ACC112 (cell line): ENCODE results near the gene ZNF85.
A peak's percentile ranks its signal among the peaks of the same experiment; 100 is the strongest.
"Not testable (repeated sequence)": the region's sequence is repeated elsewhere in the genome, so short reads cannot be mapped to it uniquely, and the experiment has no call there.

Experiments used
- H2AFZ ChIP-seq: fragments of 200-600 bp; sonication (generic); one replicate; pipeline ENCODE4 v1.6.0; 2017; ENCODE audit warnings: antibody characterized with exemption, low read length; ENCODE audit not compliant: unreplicated experiment
- H3K27ac ChIP-seq: fragments of 200-600 bp; sonication (generic); 2 replicates; pipeline ENCODE4 v1.5.1; 2014; ENCODE audit warnings: low read depth, mild to moderate bottlenecking, antibody characterized with exemption, low read length, moderate library complexity
- H3K27me3 ChIP-seq: fragments of 200-600 bp; sonication (generic); 2 replicates; pipeline ENCODE4 v1.6.1; 2014; ENCODE audit warnings: mild to moderate bottlenecking, antibody characterized with exemption, low read length, moderate library complexity, mixed read lengths; ENCODE audit not compliant: insufficient read depth
- H3K36me3 ChIP-seq: fragments of 200-600 bp; sonication (generic); 2 replicates; pipeline ENCODE4 v1.6.1; 2016; ENCODE audit warnings: mild to moderate bottlenecking, antibody characterized with exemption, low read length, moderate library complexity, mixed read lengths; ENCODE audit not compliant: insufficient read depth
- H3K4me1 ChIP-seq: fragments of 200-600 bp; sonication (generic); one replicate; pipeline ENCODE4 v1.6.1; 2016; ENCODE audit warnings: low read length, mixed read lengths; ENCODE audit not compliant: insufficient read depth, unreplicated experiment, control insufficient read depth
- H3K4me3 ChIP-seq: fragments of 200-600 bp; sonication (generic); 2 replicates; pipeline ENCODE4 v1.5.1; 2014; ENCODE audit warnings: mild to moderate bottlenecking, low read depth, low read length
- H3K79me2 ChIP-seq: fragments of 200-600 bp; sonication (generic); one replicate; pipeline ENCODE4 v1.6.0; 2016; ENCODE audit warnings: low read length; ENCODE audit not compliant: control insufficient read depth, unreplicated experiment, insufficient read depth

Gene ZNF85

GRCh38 chr19:20969898-20970297 lies 46.8 kb downstream of the ZNF85 start:
- H3K36me3 ChIP-seq, result no peaks in the 10 kb centered on the region
- H3K27ac ChIP-seq, result no peak overlapping the region
- H2AFZ ChIP-seq, result no peak overlapping the region

GRCh38 chr19:20992788-20993187 lies 69.7 kb downstream of the ZNF85 start:
- H3K79me2 ChIP-seq, H3K36me3 ChIP-seq, H3K27me3 ChIP-seq, H3K4me3 ChIP-seq, H3K4me1 ChIP-seq, H2AFZ ChIP-seq, H3K27ac ChIP-seq: not testable (repeated sequence)

More at GRCh38 chr19:20969898-20970297, 46.8 kb downstream of the ZNF85 start:
- H3K4me1 ChIP-seq, result no peaks in the 10 kb centered on the region
- no peak overlapping the region for H3K4me3 ChIP-seq
- H3K79me2 ChIP-seq, result no peaks in the 10 kb centered on the region
- H3K27me3 ChIP-seq, result no peaks in the 10 kb centered on the region

- H3K4me1 ChIP-seq, result no peaks in the 10 kb centered on the region
- H3K79me2 ChIP-seq, result no peaks in the 10 kb centered on the region
- H3K36me3 ChIP-seq, result no peaks in the 10 kb centered on the region
- H3K4me3 ChIP-seq, result peak overlapping the region; percentile 78
- no peaks in the 10 kb centered on the region for H3K27me3 ChIP-seq
- H3K27ac ChIP-seq, result no peak overlapping the region
- H2AFZ ChIP-seq, result peak overlapping the region; percentile 32
These were observed 76.8 kb downstream of the ZNF85 start for GRCh38 chr19:20999731-21000352.
